Prostate gland (tissue), 2 donors: ENCODE data around the gene RPL11.

ENCODE experiments used
- POLR2A ChIP-seq: fragments of 450-650 bp; IDR thresholded peaks from one replicate; pipeline ENCODE4 v1.6.1; 2016; ENCODE audit warnings: antibody characterized with exemption, mild to moderate bottlenecking
- TF ChIP-seq, protein P1 (sequence below), 4 experiments: fragments of 200-600 bp in 2 of 4; fragments of 450-650 bp in 2 of 4; sonication (generic) in 2 of 4; IDR thresholded peaks; 1 replicate in 3 of 4; 2 replicates in 1 of 4; pipeline ENCODE4 v1.5.1; 2016 to 2019; ENCODE audit warnings: antibody characterized with exemption in 4 of 4, mild to moderate bottlenecking in 2 of 4, moderate library complexity in 2 of 4

DNA sequence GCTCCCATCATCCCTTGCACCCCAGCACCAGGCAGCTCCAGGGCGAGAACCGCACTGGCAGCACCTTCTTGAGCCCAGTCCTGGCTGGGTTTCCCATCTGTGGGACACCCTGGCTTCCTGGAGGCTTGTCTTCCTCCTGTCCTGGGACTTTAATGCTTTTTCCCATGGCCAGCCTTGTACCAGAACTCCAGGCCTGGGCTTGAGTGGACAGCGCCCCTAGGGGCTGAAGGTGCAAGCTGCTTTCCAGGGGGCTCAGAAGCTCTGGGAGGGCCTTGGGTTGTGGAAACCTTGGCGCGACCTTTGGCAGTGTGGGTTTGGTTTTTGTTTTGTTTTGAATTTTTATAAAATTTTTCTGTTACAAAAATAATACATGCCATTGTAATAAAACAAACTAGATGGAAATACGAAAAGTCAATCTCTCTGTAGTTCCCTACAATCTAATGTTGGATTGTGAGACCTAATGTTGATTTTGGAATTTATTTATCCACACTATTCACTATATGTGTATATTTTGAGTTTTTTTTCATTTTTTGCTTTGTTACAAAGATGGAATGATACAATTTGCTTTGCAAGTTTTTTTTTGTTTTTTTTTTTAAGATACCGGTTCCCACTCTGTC lies 33.8 kb upstream of the RPL11 start:
- TF ChIP-seq POLR2A: no peak
- TF ChIP-seq, protein P1, sequence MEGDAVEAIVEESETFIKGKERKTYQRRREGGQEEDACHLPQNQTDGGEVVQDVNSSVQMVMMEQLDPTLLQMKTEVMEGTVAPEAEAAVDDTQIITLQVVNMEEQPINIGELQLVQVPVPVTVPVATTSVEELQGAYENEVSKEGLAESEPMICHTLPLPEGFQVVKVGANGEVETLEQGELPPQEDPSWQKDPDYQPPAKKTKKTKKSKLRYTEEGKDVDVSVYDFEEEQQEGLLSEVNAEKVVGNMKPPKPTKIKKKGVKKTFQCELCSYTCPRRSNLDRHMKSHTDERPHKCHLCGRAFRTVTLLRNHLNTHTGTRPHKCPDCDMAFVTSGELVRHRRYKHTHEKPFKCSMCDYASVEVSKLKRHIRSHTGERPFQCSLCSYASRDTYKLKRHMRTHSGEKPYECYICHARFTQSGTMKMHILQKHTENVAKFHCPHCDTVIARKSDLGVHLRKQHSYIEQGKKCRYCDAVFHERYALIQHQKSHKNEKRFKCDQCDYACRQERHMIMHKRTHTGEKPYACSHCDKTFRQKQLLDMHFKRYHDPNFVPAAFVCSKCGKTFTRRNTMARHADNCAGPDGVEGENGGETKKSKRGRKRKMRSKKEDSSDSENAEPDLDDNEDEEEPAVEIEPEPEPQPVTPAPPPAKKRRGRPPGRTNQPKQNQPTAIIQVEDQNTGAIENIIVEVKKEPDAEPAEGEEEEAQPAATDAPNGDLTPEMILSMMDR (IDR thresholded peaks at IDR 0.05): peak in 3 of 4 experiments; percentile 7 to 37 (median 32)
